Fibroblast of lung (primary cell): ENCODE measurements around the gene F13A1.

Experiments
- EZH2 ChIP-seq: IDR thresholded peaks from 2 replicates; pipeline ENCODE4 v1.5.1; 2012; ENCODE audit warnings: low read length, control low read depth, mild to moderate bottlenecking; ENCODE audit errors: missing control alignments
- TF ChIP-seq, protein P1 (sequence below), 2 donors: IDR thresholded peaks in 1 of 2; conservative IDR thresholded peaks in 1 of 2; 1 replicate in 1 of 2; 2 replicates in 1 of 2; pipeline ENCODE4 v1.5.1; 2011 to 2012; ENCODE audit warnings: low read length in 2 of 2, control low read depth in 1 of 2, inconsistent platforms in 1 of 2, low read depth in 1 of 2, mild to moderate bottlenecking in 1 of 2

DNA sequence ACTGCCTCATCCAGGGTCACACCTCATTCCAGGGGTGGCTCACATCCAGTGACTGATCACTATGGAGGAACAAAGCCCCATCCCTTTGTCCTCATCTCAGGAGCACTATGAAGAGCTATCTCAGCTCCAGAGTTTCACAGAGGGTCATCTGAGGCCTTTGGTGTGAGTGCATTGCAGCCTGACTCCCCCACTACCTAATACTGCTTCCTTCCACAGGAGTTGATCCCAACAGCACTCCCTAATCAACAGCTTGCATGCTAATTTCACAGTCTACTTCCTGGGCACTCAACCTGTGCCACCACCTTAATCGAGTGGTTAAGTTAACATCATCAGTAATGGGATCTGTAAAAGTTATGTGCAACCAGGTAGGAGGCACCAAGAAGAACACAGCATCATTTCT lies 37.7 kb downstream of the F13A1 start:
- no peak for TF ChIP-seq EZH2
- TF ChIP-seq, protein P1, sequence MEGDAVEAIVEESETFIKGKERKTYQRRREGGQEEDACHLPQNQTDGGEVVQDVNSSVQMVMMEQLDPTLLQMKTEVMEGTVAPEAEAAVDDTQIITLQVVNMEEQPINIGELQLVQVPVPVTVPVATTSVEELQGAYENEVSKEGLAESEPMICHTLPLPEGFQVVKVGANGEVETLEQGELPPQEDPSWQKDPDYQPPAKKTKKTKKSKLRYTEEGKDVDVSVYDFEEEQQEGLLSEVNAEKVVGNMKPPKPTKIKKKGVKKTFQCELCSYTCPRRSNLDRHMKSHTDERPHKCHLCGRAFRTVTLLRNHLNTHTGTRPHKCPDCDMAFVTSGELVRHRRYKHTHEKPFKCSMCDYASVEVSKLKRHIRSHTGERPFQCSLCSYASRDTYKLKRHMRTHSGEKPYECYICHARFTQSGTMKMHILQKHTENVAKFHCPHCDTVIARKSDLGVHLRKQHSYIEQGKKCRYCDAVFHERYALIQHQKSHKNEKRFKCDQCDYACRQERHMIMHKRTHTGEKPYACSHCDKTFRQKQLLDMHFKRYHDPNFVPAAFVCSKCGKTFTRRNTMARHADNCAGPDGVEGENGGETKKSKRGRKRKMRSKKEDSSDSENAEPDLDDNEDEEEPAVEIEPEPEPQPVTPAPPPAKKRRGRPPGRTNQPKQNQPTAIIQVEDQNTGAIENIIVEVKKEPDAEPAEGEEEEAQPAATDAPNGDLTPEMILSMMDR (conservative IDR thresholded peaks at IDR 0.05 in 1 of 2, IDR thresholded peaks at IDR 0.05 in 1 of 2; ENCODE audit: low read depth in 1 of 2, low read length in 2 of 2), result no peak
